Endothelial cell (in vitro differentiated cells): ENCODE measurements around the gene SIGMAR1. TPM values are rescaled to one million over a fixed set of nuclear protein-coding genes. Genes with fewer than 3 reads are reported as not detected.
A peak's percentile ranks its signal among the peaks of the same experiment; 100 is the strongest.

Experiments used
- DNase-seq: peaks from one replicate; pipeline ENCODE4 v3.0.0; 2021; ENCODE audit warnings: low spot score
- H3K27ac Mint-ChIP-seq: one replicate; pipeline ENCODE4 v1.8.0; 2021; ENCODE audit warnings: mixed read lengths, inconsistent platforms; ENCODE audit not compliant: unreplicated experiment
- H3K27me3 Mint-ChIP-seq: one replicate; pipeline ENCODE4 v1.8.0; 2021; ENCODE audit warnings: mild to moderate bottlenecking, moderate library complexity, mixed read lengths, inconsistent platforms; ENCODE audit not compliant: unreplicated experiment
- H3K36me3 Mint-ChIP-seq: one replicate; pipeline ENCODE4 v1.8.0; 2021; ENCODE audit warnings: mild to moderate bottlenecking, low read depth, mixed read lengths, inconsistent platforms; ENCODE audit not compliant: unreplicated experiment
- H3K4me1 Mint-ChIP-seq: one replicate; pipeline ENCODE4 v1.8.0; 2021; ENCODE audit warnings: mild to moderate bottlenecking, mixed read lengths, inconsistent platforms; ENCODE audit not compliant: unreplicated experiment
- H3K4me3 Mint-ChIP-seq: one replicate; pipeline ENCODE4 v1.8.0; 2021; ENCODE audit warnings: mild to moderate bottlenecking, mixed read lengths, inconsistent platforms; ENCODE audit not compliant: unreplicated experiment
- H3K9me3 Mint-ChIP-seq: one replicate; pipeline ENCODE4 v1.8.0; 2021; ENCODE audit warnings: mixed read lengths, inconsistent platforms; ENCODE audit not compliant: unreplicated experiment
- long read RNA-seq: library from polyadenylated mRNA; unstranded; transcript quantifications from one replicate; pipeline ENCODE4 v2.0.0, GENCODE V29; 2020; ENCODE audit not compliant: unreplicated experiment
- total RNA-seq: library from RNA; stranded (reverse); fragmentation: NEBNext Ultra II Directional; extraction: Animal tissue kit (Norgen Biotek cat#: 25700); gene quantifications from one replicate; pipeline ENCODE4 v1.2.1, GENCODE V29; 2021; ENCODE audit not compliant: unreplicated experiment
- TF ChIP-seq, protein P1 (sequence below): fragments of 200-600 bp; sonication (generic); IDR thresholded peaks from one replicate; pipeline ENCODE4 v1.5.0; 2021; ENCODE audit warnings: antibody characterized with exemption; ENCODE audit not compliant: unreplicated experiment

The SIGMAR1 gene
- 25.9 TPM for total RNA-seq
- long read RNA-seq, transcript SIGMAR1-201 (4 exons, 1,656 nt) = major isoform, 22 of 25 reads
- long read RNA-seq, partial matches to known transcripts = 0 of 25 reads
- long read RNA-seq, other reads (novel, unspliced or antisense) = 2 of 25 reads

DNA sequence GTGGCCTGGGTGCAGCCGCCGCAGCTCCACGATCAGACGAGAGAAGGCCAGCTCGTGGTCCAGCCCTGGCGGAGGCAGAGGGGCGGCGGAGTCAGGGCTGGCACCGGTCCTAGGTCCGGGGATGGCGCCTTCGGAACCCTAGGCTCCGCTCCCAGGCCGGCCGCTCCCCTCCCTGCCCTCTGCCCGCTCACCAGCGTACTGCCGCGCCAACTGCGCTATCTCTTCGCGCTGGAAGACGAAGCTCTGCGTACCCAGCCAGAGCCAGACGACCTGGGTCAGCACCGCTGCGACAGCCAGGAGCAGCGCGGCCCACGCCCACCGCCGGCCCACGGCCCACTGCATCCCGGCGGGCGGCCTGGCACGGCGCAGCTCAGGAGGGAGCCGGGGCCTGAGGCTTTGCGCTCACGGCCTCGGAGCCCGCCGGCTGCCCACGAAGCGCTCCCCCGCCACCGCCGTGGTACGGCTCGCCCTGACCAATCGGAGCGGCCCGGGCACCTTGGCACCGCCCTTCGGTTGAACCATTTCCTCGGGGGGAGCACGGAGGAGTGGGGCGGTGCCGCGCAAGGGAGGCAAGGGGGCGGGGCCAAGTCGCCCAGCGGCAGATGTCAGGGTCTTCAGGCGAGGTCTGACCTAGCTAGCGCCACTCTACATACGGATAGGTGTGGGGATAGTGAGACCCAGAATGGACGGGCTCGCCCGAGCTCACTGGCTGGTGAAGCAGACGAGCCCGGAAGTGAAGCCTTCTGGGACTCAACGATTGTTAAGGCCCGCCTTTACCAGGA lies at the start of gene SIGMAR1:
SIGMAR1 (minus strand) TSS at position 432 of the 782 bp plus-strand sequence; CDS start at position 342, 90 bp downstream.
- Mint-ChIP-seq H3K4me3 (peak within 1 kb of the TSS; percentile 85), H3K4me1 (peaks cover 11% of the 10 kb centered on the region), H3K27me3 (peaks cover 9% of the 10 kb centered on the region), H3K27ac (no peak within 1 kb of the TSS), H3K9me3 (no peaks in the 10 kb centered on the region), H3K36me3 (peaks cover 6% of the 10 kb centered on the region)
- TF ChIP-seq, protein P1, sequence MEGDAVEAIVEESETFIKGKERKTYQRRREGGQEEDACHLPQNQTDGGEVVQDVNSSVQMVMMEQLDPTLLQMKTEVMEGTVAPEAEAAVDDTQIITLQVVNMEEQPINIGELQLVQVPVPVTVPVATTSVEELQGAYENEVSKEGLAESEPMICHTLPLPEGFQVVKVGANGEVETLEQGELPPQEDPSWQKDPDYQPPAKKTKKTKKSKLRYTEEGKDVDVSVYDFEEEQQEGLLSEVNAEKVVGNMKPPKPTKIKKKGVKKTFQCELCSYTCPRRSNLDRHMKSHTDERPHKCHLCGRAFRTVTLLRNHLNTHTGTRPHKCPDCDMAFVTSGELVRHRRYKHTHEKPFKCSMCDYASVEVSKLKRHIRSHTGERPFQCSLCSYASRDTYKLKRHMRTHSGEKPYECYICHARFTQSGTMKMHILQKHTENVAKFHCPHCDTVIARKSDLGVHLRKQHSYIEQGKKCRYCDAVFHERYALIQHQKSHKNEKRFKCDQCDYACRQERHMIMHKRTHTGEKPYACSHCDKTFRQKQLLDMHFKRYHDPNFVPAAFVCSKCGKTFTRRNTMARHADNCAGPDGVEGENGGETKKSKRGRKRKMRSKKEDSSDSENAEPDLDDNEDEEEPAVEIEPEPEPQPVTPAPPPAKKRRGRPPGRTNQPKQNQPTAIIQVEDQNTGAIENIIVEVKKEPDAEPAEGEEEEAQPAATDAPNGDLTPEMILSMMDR = no peak
- peak; percentile 89 for DNase-seq

DNA sequence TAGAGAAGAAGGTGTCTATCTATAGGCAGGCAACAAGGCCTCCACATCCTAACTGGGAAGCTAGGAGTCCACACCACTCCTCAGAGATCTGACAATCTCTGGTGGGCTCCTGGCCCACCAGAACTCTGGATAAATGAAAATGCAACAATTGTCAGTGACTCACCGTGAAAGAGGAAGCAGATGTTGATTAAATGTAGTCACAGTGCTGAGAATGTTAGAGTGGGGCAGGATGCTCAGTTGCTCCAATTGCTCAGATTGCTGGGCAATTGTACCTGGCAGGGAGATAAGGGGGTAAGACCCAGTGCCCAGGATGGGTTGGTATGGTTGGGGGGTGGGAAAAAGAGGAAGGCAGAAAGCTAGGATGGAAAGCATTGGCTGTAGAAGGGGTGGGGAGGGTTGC lies 49.1 kb upstream of the SIGMAR1 start:
- Mint-ChIP-seq H3K9me3 (no peaks in the 10 kb centered on the region), H3K27ac (no peak overlapping the region), H3K4me3 (no peak overlapping the region), H3K36me3 (no peaks in the 10 kb centered on the region), H3K27me3 (peaks cover 14% of the 10 kb centered on the region), H3K4me1 (peaks cover 3% of the 10 kb centered on the region)
- no peak for DNase-seq
- TF ChIP-seq, protein P1 = no peak

- no peak for DNase-seq
- Mint-ChIP-seq H3K9me3 (no peaks in the 10 kb centered on the region), H3K27ac (no peak overlapping the region), H3K36me3 (no peaks in the 10 kb centered on the region), H3K4me1 (peaks cover 3% of the 10 kb centered on the region), H3K27me3 (peaks cover 13% of the 10 kb centered on the region), H3K4me3 (no peak overlapping the region)
- TF ChIP-seq, protein P1 = no peak
Measured at GRCh38 chr9:34686231-34686630, 48.6 kb upstream of the SIGMAR1 start.

DNA sequence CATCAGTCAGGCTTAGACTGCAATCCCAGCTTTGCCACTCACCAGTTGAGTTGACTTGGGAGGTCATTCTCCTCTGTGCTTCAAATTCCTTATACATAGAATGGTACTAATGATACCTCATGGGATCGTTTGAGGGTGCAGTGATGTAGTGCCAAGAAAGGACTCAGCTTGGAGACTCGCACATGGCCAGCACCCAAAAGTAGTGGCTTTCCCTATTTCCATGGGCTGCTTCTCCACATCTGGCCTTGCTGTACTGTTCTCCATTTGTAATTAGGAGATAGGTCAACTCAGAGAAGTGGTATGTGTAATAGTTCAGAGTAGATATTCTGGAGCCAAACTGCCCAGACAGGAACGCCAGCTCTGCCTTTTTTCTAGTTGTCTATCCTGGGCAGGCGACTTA lies 48.0 kb upstream of the SIGMAR1 start:
- H3K4me3 Mint-ChIP-seq = no peak overlapping the region

DNA sequence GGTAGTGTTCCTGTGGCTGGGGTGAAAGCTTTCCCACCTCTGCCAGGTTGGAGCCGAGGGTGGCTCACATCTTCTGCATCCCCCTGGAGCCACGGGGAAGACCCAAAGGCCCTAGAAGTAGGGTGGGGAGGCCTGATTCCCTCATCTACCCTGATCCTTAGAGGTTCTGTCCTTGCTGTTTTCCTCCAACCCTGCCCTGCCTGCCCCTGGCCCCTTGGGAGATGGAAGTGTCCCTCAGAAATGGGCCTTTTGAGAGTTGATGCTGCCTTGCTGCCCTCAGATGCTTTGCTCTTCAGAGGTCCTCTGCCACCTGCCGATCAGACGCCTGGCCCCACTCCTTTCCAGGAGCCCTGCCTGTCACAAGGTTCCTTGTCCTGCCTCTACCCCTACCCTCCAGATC lies 47.2 kb upstream of the SIGMAR1 start:
- Mint-ChIP-seq H3K36me3 (no peaks in the 10 kb centered on the region), H3K9me3 (no peaks in the 10 kb centered on the region), H3K4me3 (no peak overlapping the region), H3K4me1 (no peaks in the 10 kb centered on the region), H3K27ac (no peak overlapping the region), H3K27me3 (peaks cover 12% of the 10 kb centered on the region)
- TF ChIP-seq, protein P1 = no peak
- no peak for DNase-seq

More for the DNA sequence above, 48.0 kb upstream of the SIGMAR1 start:
- peaks cover 3% of the 10 kb centered on the region for H3K4me1 Mint-ChIP-seq
- no peaks in the 10 kb centered on the region for H3K36me3 Mint-ChIP-seq
- H3K9me3 Mint-ChIP-seq = no peaks in the 10 kb centered on the region
- H3K27me3 Mint-ChIP-seq = peaks cover 12% of the 10 kb centered on the region
- H3K27ac Mint-ChIP-seq = no peak overlapping the region
- no peak for DNase-seq
- TF ChIP-seq, protein P1 = no peak
